ENCODE measurements around the gene SLA2.
"Not testable (repeated sequence)": the region's sequence is repeated elsewhere in the genome, so short reads cannot be mapped to it uniquely, and the experiment has no call there.

The SLA2 gene

DNA sequence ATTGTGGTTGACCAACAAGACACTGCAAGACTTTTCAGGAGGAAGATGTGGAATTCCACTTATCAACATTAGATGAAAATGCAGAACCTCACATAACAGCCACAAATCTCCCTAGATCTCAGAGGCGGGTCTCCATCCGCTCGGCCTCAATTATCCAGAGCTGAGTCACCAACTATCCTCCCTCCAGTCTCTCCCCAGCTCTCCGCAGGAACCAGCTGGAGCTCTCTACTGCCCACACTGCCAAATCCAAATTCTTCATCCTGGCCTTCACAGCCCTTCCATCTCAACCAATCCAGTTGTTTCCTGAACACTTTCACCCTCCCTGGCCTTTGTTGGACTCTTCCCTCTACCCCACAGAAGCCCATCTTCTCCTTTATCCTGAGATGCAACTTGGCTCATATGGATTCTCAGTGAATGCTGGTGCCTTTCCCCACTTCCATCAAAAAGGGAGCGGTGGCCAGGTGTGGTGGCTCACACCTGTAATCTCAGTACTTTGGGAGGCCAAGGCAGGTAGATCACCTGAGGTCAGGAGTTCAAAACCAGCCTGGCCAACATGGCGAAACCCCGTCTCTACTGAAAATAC is 76.1 kb downstream of the SLA2 start:
- Histone ChIP-seq H3K9me3 (ENCODE audit: control insufficient read depth, low read depth, low read length) (peaks cover 6% of the 10 kb centered on the region), H3K4me1 (ENCODE audit: control insufficient read depth, low read depth, low read length) (peaks cover 31% of the 10 kb centered on the region), H3K4me3 (ENCODE audit: low read length) (no peak overlapping the region), H3K27me3 (ENCODE audit: control insufficient read depth, insufficient read depth, low read length) (no peaks in the 10 kb centered on the region), H3K27ac (ENCODE audit: low read length) (no peak overlapping the region), H3K9ac (ENCODE audit: low read length) (no peak overlapping the region), H3K36me3 (ENCODE audit: control insufficient read depth, low read depth, low read length) (no peaks in the 10 kb centered on the region)

GRCh38 chr20:36565520-36565919 is 80.5 kb downstream of the SLA2 start:
- no peak overlapping the region for H3K9ac ChIP-seq (ENCODE audit: low read length)

GRCh38 chr20:36564726-36565121 is 81.3 kb downstream of the SLA2 start:
- not testable (repeated sequence) for H3K27ac ChIP-seq (ENCODE audit: low read length); H3K4me3 ChIP-seq (ENCODE audit: low read length); H3K9ac ChIP-seq (ENCODE audit: low read length); H3K36me3 ChIP-seq (ENCODE audit: control insufficient read depth, low read depth, low read length); H3K9me3 ChIP-seq (ENCODE audit: control insufficient read depth, low read depth, low read length); H3K27me3 ChIP-seq (ENCODE audit: control insufficient read depth, insufficient read depth, low read length)
- peaks cover 15% of the 10 kb centered on the region for H3K4me1 ChIP-seq (ENCODE audit: control insufficient read depth, low read depth, low read length)

More at GRCh38 chr20:36565520-36565919, 80.5 kb downstream of the SLA2 start:
- H3K9me3 ChIP-seq (ENCODE audit: control insufficient read depth, low read depth, low read length), result peaks cover 6% of the 10 kb centered on the region
- no peak overlapping the region for H3K4me3 ChIP-seq (ENCODE audit: low read length)
- no peak overlapping the region for H3K27ac ChIP-seq (ENCODE audit: low read length)
- peaks cover 19% of the 10 kb centered on the region for H3K4me1 ChIP-seq (ENCODE audit: control insufficient read depth, low read depth, low read length)
- no peaks in the 10 kb centered on the region for H3K27me3 ChIP-seq (ENCODE audit: control insufficient read depth, insufficient read depth, low read length)
- H3K36me3 ChIP-seq (ENCODE audit: control insufficient read depth, low read depth, low read length), result no peaks in the 10 kb centered on the region

DNA sequence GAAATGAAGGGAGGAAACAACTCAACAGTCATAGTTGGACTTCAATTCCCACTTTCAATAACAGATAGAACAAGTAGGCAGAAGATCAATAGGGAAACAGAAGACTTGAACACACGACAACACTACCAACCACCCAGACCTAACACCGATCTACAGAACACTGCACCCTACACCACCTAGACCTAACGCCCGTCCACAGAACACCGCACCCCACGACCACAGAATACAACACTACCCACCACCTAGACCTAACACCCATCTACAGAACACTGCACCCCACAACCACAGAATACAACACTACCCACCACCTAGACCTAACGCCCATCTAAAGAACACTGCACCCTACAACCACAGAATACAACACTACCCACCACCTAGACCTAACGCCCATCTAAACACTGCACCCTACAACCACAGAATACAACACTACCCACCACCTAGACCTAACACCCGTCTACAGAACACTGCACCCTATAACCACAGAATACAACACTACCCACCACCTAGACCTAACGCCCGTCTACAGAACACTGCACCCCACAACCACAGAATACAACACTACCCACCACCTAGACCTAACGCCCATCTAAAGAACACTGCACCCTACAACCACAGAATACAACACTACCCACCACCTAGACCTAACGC is 81.8 kb downstream of the SLA2 start:
- not testable (repeated sequence) for H3K4me3 ChIP-seq (ENCODE audit: low read length); H3K9me3 ChIP-seq (ENCODE audit: control insufficient read depth, low read depth, low read length); H3K27me3 ChIP-seq (ENCODE audit: control insufficient read depth, insufficient read depth, low read length); H3K36me3 ChIP-seq (ENCODE audit: control insufficient read depth, low read depth, low read length); H3K9ac ChIP-seq (ENCODE audit: low read length); H3K27ac ChIP-seq (ENCODE audit: low read length)
- H3K4me1 ChIP-seq (ENCODE audit: control insufficient read depth, low read depth, low read length), result peaks cover 11% of the 10 kb centered on the region

DNA sequence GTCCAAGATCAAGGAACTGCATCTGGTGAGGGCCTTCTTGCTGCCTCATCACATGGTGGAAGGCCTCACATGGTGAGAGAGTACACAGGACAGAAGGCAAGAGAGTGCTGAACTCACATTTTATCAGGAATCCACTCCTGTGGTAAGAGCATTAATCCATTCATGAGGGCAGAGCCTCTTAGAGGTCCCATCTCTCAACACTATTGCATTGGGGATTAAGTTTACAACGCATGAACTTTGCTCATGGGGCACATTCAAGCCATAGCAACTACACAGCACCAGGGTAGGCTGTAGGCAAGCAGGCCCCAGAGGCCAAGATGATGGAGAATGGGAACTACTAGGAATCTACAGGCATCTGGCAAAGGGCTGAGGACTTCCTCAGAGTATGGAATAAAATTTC is 82.6 kb downstream of the SLA2 start:
- H3K9me3 ChIP-seq (ENCODE audit: control insufficient read depth, low read depth, low read length), result peaks cover 6% of the 10 kb centered on the region
- no peaks in the 10 kb centered on the region for H3K36me3 ChIP-seq (ENCODE audit: control insufficient read depth, low read depth, low read length)
- H3K27ac ChIP-seq (ENCODE audit: low read length), result no peak overlapping the region
- H3K4me1 ChIP-seq (ENCODE audit: control insufficient read depth, low read depth, low read length), result peaks cover 11% of the 10 kb centered on the region
- peak overlapping the region; percentile 16 for H3K4me3 ChIP-seq (ENCODE audit: low read length)
- no peak overlapping the region for H3K9ac ChIP-seq (ENCODE audit: low read length)
- H3K27me3 ChIP-seq (ENCODE audit: control insufficient read depth, insufficient read depth, low read length), result no peaks in the 10 kb centered on the region

- Histone ChIP-seq H3K27ac (ENCODE audit: low read length) (no peak overlapping the region), H3K27me3 (ENCODE audit: control insufficient read depth, insufficient read depth, low read length) (no peaks in the 10 kb centered on the region), H3K4me1 (ENCODE audit: control insufficient read depth, low read depth, low read length) (peaks cover 11% of the 10 kb centered on the region), H3K36me3 (ENCODE audit: control insufficient read depth, low read depth, low read length) (no peaks in the 10 kb centered on the region), H3K9ac (ENCODE audit: low read length) (no peak overlapping the region), H3K9me3 (ENCODE audit: control insufficient read depth, low read depth, low read length) (peaks cover 6% of the 10 kb centered on the region), H3K4me3 (ENCODE audit: low read length) (peak overlapping the region; percentile 16)
Measured at GRCh38 chr20:36562724-36563123, 83.3 kb downstream of the SLA2 start.

Data from iPS-18a (cell line).